ENCODE data around the gene ANKS1B.

DNA sequence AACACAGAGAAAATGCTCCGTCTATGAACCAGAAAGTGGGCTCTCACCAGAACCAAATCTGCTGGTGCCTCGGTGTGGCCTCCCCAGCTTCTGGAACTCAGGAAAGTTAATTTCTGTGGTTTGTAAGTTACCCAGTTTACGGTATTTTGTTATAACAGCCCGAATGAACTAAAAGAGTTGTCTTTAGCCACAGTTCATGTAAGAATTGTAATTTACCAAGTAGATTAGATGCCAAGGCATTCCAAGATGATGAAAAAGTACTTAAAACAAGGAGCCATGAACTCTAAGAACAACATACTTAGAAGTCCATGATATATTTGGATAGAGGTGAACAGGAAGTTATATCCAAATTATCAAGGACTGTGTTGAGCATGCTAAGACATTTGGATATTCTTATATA lies 597.1 kb downstream of the ANKS1B start:
- TF ChIP-seq, protein P1, sequence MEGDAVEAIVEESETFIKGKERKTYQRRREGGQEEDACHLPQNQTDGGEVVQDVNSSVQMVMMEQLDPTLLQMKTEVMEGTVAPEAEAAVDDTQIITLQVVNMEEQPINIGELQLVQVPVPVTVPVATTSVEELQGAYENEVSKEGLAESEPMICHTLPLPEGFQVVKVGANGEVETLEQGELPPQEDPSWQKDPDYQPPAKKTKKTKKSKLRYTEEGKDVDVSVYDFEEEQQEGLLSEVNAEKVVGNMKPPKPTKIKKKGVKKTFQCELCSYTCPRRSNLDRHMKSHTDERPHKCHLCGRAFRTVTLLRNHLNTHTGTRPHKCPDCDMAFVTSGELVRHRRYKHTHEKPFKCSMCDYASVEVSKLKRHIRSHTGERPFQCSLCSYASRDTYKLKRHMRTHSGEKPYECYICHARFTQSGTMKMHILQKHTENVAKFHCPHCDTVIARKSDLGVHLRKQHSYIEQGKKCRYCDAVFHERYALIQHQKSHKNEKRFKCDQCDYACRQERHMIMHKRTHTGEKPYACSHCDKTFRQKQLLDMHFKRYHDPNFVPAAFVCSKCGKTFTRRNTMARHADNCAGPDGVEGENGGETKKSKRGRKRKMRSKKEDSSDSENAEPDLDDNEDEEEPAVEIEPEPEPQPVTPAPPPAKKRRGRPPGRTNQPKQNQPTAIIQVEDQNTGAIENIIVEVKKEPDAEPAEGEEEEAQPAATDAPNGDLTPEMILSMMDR (conservative IDR thresholded peaks at IDR 0.05; ENCODE audit: low read depth, low read length) = no peak
- TF ChIP-seq CHD1 (IDR thresholded peaks at IDR 0.05; ENCODE audit: low read depth, low read length) (no peak), SMC3 (IDR thresholded peaks at IDR 0.05; ENCODE audit: low read depth, low read length) (no peak), POLR2A (IDR thresholded peaks at IDR 0.05; ENCODE audit: low read depth, low read length) (no peak), CEBPB (IDR thresholded peaks at IDR 0.05; ENCODE audit: low read depth, low read length) (no peak)
- TF ChIP-seq, protein P2, sequence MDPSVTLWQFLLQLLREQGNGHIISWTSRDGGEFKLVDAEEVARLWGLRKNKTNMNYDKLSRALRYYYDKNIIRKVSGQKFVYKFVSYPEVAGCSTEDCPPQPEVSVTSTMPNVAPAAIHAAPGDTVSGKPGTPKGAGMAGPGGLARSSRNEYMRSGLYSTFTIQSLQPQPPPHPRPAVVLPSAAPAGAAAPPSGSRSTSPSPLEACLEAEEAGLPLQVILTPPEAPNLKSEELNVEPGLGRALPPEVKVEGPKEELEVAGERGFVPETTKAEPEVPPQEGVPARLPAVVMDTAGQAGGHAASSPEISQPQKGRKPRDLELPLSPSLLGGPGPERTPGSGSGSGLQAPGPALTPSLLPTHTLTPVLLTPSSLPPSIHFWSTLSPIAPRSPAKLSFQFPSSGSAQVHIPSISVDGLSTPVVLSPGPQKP (IDR thresholded peaks at IDR 0.05; ENCODE audit: borderline replicate concordance, low read depth, low read length) = no peak

Data from IMR-90 (cell line).